H1 (cell line): Measurements from ENCODE around the gene CCNI. TPM values are rescaled to one million over a fixed set of nuclear protein-coding genes. Genes with fewer than 3 reads are reported as not detected.

Experiments
- CTCF ChIA-PET: fragments of 300-600 bp; sonication (Branson Sonifier 250); formaldehyde crosslinking; loops from one replicate; lab custom pipeline; 2021; ENCODE audit not compliant: partially characterized antibody; lab: Charles Lee
- POLR2A ChIA-PET: fragments of 300-600 bp; sonication (Branson Sonifier 250); formaldehyde crosslinking; loops from one replicate; lab custom pipeline; 2021; ENCODE audit warnings: inconsistent platforms; ENCODE audit not compliant: partially characterized antibody; lab: Charles Lee
- DNase-seq, 2 experiments: peaks; one replicate each; pipeline versions ENCODE4 v3.0.0 to v3.0.0-alpha.2; 2010 to 2022; ENCODE audit warnings: low spot score in 2 of 2, low read depth in 1 of 2, mixed read lengths in 1 of 2
- FAIRE-seq: peaks from 2 replicates; lab custom pipeline; 2011; peaks lifted over from hg19 to GRCh38; lab: Jason Lieb, UNC
- H2AFZ ChIP-seq: 2 replicates; pipeline ENCODE4 v1.8.1; 2012; ENCODE audit warnings: low read length, inconsistent platforms
- H2AK5ac ChIP-seq: 2 replicates; pipeline ENCODE4 v1.6.1; 2013; ENCODE audit warnings: low read depth, low read length
- H2BK120ac ChIP-seq: replicated peaks from 2 replicates; pipeline ENCODE3; 2013; ENCODE audit warnings: low read depth, low read length, inconsistent platforms
- H2BK12ac ChIP-seq: 2 replicates; pipeline ENCODE4 v1.6.1; 2013; ENCODE audit warnings: low read depth, low read length
- H2BK15ac ChIP-seq: 2 replicates; pipeline ENCODE4 v1.6.1; 2013; ENCODE audit warnings: low read length
- H2BK20ac ChIP-seq: 2 replicates; pipeline ENCODE4 v1.6.1; 2013; ENCODE audit warnings: low read length
- H2BK5ac ChIP-seq: 2 replicates; pipeline ENCODE4 v1.6.1; 2013; ENCODE audit warnings: low read depth, low read length
- H3K14ac ChIP-seq: 2 replicates; pipeline ENCODE4 v1.6.1; 2013; ENCODE audit warnings: inconsistent platforms; ENCODE audit not compliant: insufficient read length
- H3K18ac ChIP-seq: 2 replicates; pipeline ENCODE4 v1.6.1; 2013; ENCODE audit warnings: low read length; ENCODE audit errors: extremely low read depth
- H3K23ac ChIP-seq: 2 replicates; pipeline ENCODE4 v1.6.1; 2013; ENCODE audit warnings: inconsistent platforms; ENCODE audit not compliant: insufficient read length
- H3K23me2 ChIP-seq: 2 replicates; pipeline ENCODE4 v1.6.1; 2013; ENCODE audit warnings: low read depth, low read length
- H3K27ac ChIP-seq: 2 replicates; pipeline ENCODE4 v1.6.1; 2011; ENCODE audit warnings: low read depth, low read length, inconsistent platforms
- H3K27me3 ChIP-seq, 4 experiments: replicated peaks in 1 of 4; 1 replicate in 1 of 4; 2 replicates in 3 of 4; pipeline versions ENCODE4 v1.6.1 to v1.8.1; 2011 to 2013; ENCODE audit warnings: low read length in 3 of 4, mild to moderate bottlenecking in 3 of 4, inconsistent platforms in 2 of 4, mixed read lengths in 2 of 4, moderate library complexity in 1 of 4; ENCODE audit not compliant: control insufficient read depth in 3 of 4, insufficient read depth in 3 of 4; ENCODE audit errors: extremely low read depth in 1 of 4
- H3K36me3 ChIP-seq, 4 experiments: 2 replicates each; pipeline versions ENCODE4 v1.6.1 to v1.8.1; 2011 to 2013; ENCODE audit warnings: mild to moderate bottlenecking in 4 of 4, low read length in 3 of 4, moderate library complexity in 2 of 4, control low read depth in 1 of 4, inconsistent platforms in 1 of 4; ENCODE audit not compliant: insufficient read depth in 4 of 4, control insufficient read depth in 2 of 4
- H3K4ac ChIP-seq: replicated peaks from 2 replicates; pipeline ENCODE3; 2013; ENCODE audit warnings: low read length, low read depth, mixed read lengths, inconsistent platforms; ENCODE audit not compliant: insufficient read length
- H3K4me1 ChIP-seq, 4 experiments: replicated peaks in 1 of 4; 1 replicate in 1 of 4; 2 replicates in 3 of 4; pipeline versions ENCODE4 v1.6.1 to v1.8.1; 2011 to 2013; ENCODE audit warnings: low read length in 3 of 4, inconsistent platforms in 2 of 4, mixed read lengths in 1 of 4; ENCODE audit not compliant: insufficient read depth in 4 of 4, control insufficient read depth in 3 of 4
- H3K4me2 ChIP-seq, 2 experiments: 2 replicates each; pipeline versions ENCODE4 v1.6.1 to v1.8.1; 2011 to 2013; ENCODE audit warnings: low read depth in 2 of 2, low read length in 2 of 2, control low read depth in 1 of 2, inconsistent platforms in 1 of 2, mild to moderate bottlenecking in 1 of 2; ENCODE audit not compliant: insufficient read depth in 1 of 2
- H3K4me3 ChIP-seq, 4 experiments: fragments of 200-600, 300-600 bp in 1 of 4; sonication (generic), shearing (Covaris generic), sonication (Bioruptor Twin) in 1 of 4; 2 replicates each; pipeline versions ENCODE4 v1.5.1 to v1.8.1; 2011 to 2016; ENCODE audit warnings: low read length in 4 of 4, low read depth in 3 of 4, control low read depth in 2 of 4, inconsistent platforms in 2 of 4, mild to moderate bottlenecking in 2 of 4, mixed read lengths in 1 of 4, moderate library complexity in 1 of 4; ENCODE audit not compliant: insufficient read depth in 2 of 4; ENCODE audit errors: extremely low read depth in 1 of 4
- H3K56ac ChIP-seq: replicated peaks from 2 replicates; pipeline ENCODE3; 2013; ENCODE audit warnings: low read depth, mild to moderate bottlenecking, mixed read lengths, low read length, inconsistent platforms; ENCODE audit not compliant: insufficient read length
- H3K79me1 ChIP-seq: 2 replicates; pipeline ENCODE4 v1.6.1; 2013; ENCODE audit warnings: low read depth, low read length, control low read depth
- H3K79me2 ChIP-seq, 2 experiments: 2 replicates each; pipeline versions ENCODE4 v1.6.1 to v1.8.1; 2012 to 2013; ENCODE audit warnings: low read length in 2 of 2, mild to moderate bottlenecking in 2 of 2, inconsistent platforms in 1 of 2; ENCODE audit not compliant: insufficient read depth in 2 of 2, control insufficient read depth in 1 of 2
- H3K9ac ChIP-seq, 4 experiments: replicated peaks in 1 of 4; 1 replicate in 1 of 4; 2 replicates in 3 of 4; pipeline versions ENCODE4 v1.6.1 to v1.8.1; 2011 to 2013; ENCODE audit warnings: low read depth in 3 of 4, low read length in 3 of 4, control low read depth in 2 of 4, mild to moderate bottlenecking in 2 of 4, moderate library complexity in 2 of 4, inconsistent platforms in 1 of 4; ENCODE audit errors: extremely low read depth in 1 of 4
- H3K9me3 ChIP-seq, 2 experiments: 2 replicates each; pipeline versions ENCODE4 v1.6.1 to v1.8.1; 2012 to 2013; ENCODE audit warnings: mild to moderate bottlenecking in 2 of 2, moderate library complexity in 2 of 2, control low read depth in 1 of 2, inconsistent platforms in 1 of 2, low read depth in 1 of 2, low read length in 1 of 2, mixed read lengths in 1 of 2; ENCODE audit not compliant: insufficient read depth in 2 of 2
- H4K20me1 ChIP-seq, 2 experiments: replicated peaks in 1 of 2; 2 replicates each; pipeline versions ENCODE3 to v1.8.1; 2011 to 2013; ENCODE audit warnings: inconsistent platforms in 2 of 2, low read length in 2 of 2, mild to moderate bottlenecking in 1 of 2; ENCODE audit not compliant: insufficient read depth in 2 of 2, control insufficient read depth in 1 of 2
- H4K5ac ChIP-seq: 2 replicates; pipeline ENCODE4 v1.6.1; 2013; ENCODE audit warnings: low read length, low read depth, mixed read lengths, inconsistent platforms; ENCODE audit not compliant: insufficient read length
- H4K8ac ChIP-seq: 2 replicates; pipeline ENCODE4 v1.8.0; 2013; ENCODE audit warnings: mild to moderate bottlenecking, moderate library complexity, low read length, inconsistent platforms; ENCODE audit not compliant: insufficient read depth; ENCODE audit errors: extremely low read depth
- H4K91ac ChIP-seq: replicated peaks from 2 replicates; pipeline ENCODE3; 2013; ENCODE audit warnings: low read length, mixed read lengths, inconsistent platforms; ENCODE audit not compliant: insufficient read length
- CTCF ChIP-seq, 3 experiments: IDR thresholded peaks; 1 replicate in 2 of 3; 2 replicates in 1 of 3; pipeline versions ENCODE4 v1.5.1 to v1.6.1; 2011; ENCODE audit warnings: low read length in 3 of 3, mild to moderate bottlenecking in 3 of 3, inconsistent platforms in 2 of 3, low read depth in 1 of 3, moderate library complexity in 1 of 3; ENCODE audit not compliant: insufficient read depth in 1 of 3; ENCODE audit errors: control extremely low read depth in 1 of 3
- HDAC6 ChIP-seq: IDR thresholded peaks from one replicate; pipeline ENCODE4 v1.7.1; 2012; ENCODE audit warnings: low read depth, mild to moderate bottlenecking, inconsistent platforms, low read length, moderate library complexity
- KDM4A ChIP-seq: IDR thresholded peaks from one replicate; pipeline ENCODE4 v1.7.1; 2012; ENCODE audit warnings: low read depth, mild to moderate bottlenecking, moderate library complexity, low read length, inconsistent platforms; ENCODE audit not compliant: severe bottlenecking
- POLR2A ChIP-seq, 2 experiments: IDR thresholded peaks; 1 replicate in 1 of 2; 2 replicates in 1 of 2; pipeline ENCODE4 v1.6.1; 2011; ENCODE audit warnings: low read depth in 2 of 2, low read length in 2 of 2, mild to moderate bottlenecking in 2 of 2; ENCODE audit errors: control extremely low read depth in 1 of 2
- RBBP5 ChIP-seq: IDR thresholded peaks from 2 replicates; pipeline ENCODE4 v1.7.1; 2012; ENCODE audit warnings: low read depth, mild to moderate bottlenecking, inconsistent platforms, low read length, moderate library complexity, borderline replicate concordance
- RNF2 ChIP-seq: fragments of 200-900, 300-1000 bp; sonication (generic); IDR thresholded peaks from 2 replicates; pipeline ENCODE4 v1.7.1; 2016; ENCODE audit warnings: borderline replicate concordance, low read depth, mild to moderate bottlenecking, antibody characterized with exemption, low read length; ENCODE audit not compliant: poor library complexity, severe bottlenecking; ENCODE audit errors: missing control alignments
- SIN3A ChIP-seq, 2 experiments: IDR thresholded peaks in 1 of 2; conservative IDR thresholded peaks in 1 of 2; 2 replicates each; pipeline ENCODE4 v1.6.1; 2011 to 2012; ENCODE audit warnings: low read length in 2 of 2, improper control_type of control experiment in 1 of 2, low read depth in 1 of 2, mild to moderate bottlenecking in 1 of 2
- SIRT6 ChIP-seq: IDR thresholded peaks from one replicate; pipeline ENCODE4 v1.7.1; 2012; ENCODE audit warnings: low read length, inconsistent platforms
- USF2 ChIP-seq: IDR thresholded peaks from 2 replicates; pipeline ENCODE4 v1.6.1; 2011; ENCODE audit warnings: low read length, improper control_type of control experiment
- WGBS, 2 experiments: shearing (Covaris generic) in 1 of 2; methylation state at CpG; one replicate each; pipeline versions ENCODE4 v1.1.6 to v1.1.7; 2013 to 2015; ENCODE audit warnings: low lambda C conversion rate in 2 of 2, mixed read lengths in 2 of 2, inconsistent platforms in 1 of 2, low coverage in 1 of 2, missing lambda C conversion rate in 1 of 2; ENCODE audit not compliant: insufficient replicate concordance in 2 of 2, insufficient coverage in 1 of 2, insufficient read length in 1 of 2; ENCODE audit errors: extremely low coverage in 1 of 2, missing lambda C conversion rate in 1 of 2; 5-methylcytosine and 5-hydroxymethylcytosine counted together
- polyA plus RNA-seq, 7 experiments: library from polyadenylated mRNA; depleted of rRNA in 3 of 7; stranded (reverse) in 5 of 7; unstranded in 2 of 7; fragments of >200 nt in 5 of 7; fragments of 200-250 nt in 2 of 7; gene quantifications; 1 replicate in 5 of 7; 2 replicates in 1 of 7; 4 replicates in 1 of 7; pipeline versions ENCODE4 v1.2.1 to v1.2.3, GENCODE V29; 2011 to 2013; ENCODE audit warnings: missing spikeins in 2 of 7, mixed read lengths in 2 of 7
- total RNA-seq: library from RNA; stranded (reverse); fragmentation: NEBNext Ultra II Directional; extraction: Animal tissue kit (Norgen Biotek cat#: 25700); gene quantifications from 2 replicates; pipeline ENCODE4 v1.2.1, GENCODE V29; 2021

Gene CCNI
- total and polyA plus RNA-seq, 2 of the 8 experiments (the other 6 are each of a cell fraction or from before 2014, with no cell fraction given) = 97.8 to 234 TPM

- Histone ChIP-seq H3K79me1 (no peaks in the 10 kb centered on the region), H3K4me3 (no peak overlapping the region), H3K9ac (no peak overlapping the region), H4K8ac (no peak overlapping the region), H3K56ac (no peak overlapping the region), H3K18ac (no peak overlapping the region), H2BK120ac (no peak overlapping the region), H3K23ac (no peak overlapping the region), H3K23me2 (no peaks in the 10 kb centered on the region), H2BK12ac (no peak overlapping the region), H4K5ac (no peak overlapping the region), H2BK5ac (no peak overlapping the region), H3K9me3 (no peaks in the 10 kb centered on the region), H3K27ac (no peak overlapping the region), H3K4me1 (no peaks in the 10 kb centered on the region), H3K27me3 (no peaks in the 10 kb centered on the region), H2BK15ac (no peak overlapping the region), H4K20me1 (no peaks in the 10 kb centered on the region), H2BK20ac (no peak overlapping the region), H3K4me2 (no peak overlapping the region), H3K4ac (no peak overlapping the region), H3K79me2 (no peaks in the 10 kb centered on the region), H4K91ac (no peak overlapping the region), H2AFZ (no peak overlapping the region), H3K14ac (no peak overlapping the region), H3K36me3 (no peaks in the 10 kb centered on the region), H2AK5ac (no peak overlapping the region)
- FAIRE-seq = no peak
- DNase-seq = no peak
- no peak for TF ChIP-seq CTCF (IDR thresholded peaks at IDR 0.05; ENCODE audit: control extremely low read depth in 1 of 3, insufficient read depth in 1 of 3, low read depth in 1 of 3, low read length in 3 of 3)
- TF ChIP-seq KDM4A = no peak
- TF ChIP-seq RNF2 = no peak
- TF ChIP-seq SIRT6 = no peak
- TF ChIP-seq SIN3A (conservative IDR thresholded peaks at IDR 0.05 in 1 of 2, IDR thresholded peaks at IDR 0.05 in 1 of 2; ENCODE audit: low read depth in 1 of 2, low read length in 2 of 2) = no peak
- TF ChIP-seq POLR2A (IDR thresholded peaks at IDR 0.05; ENCODE audit: control extremely low read depth in 1 of 2, low read depth in 2 of 2, low read length in 2 of 2) = no peak
- TF ChIP-seq HDAC6 = no peak
- no peak for TF ChIP-seq USF2
- TF ChIP-seq RBBP5 = no peak
- WGBS, 2 experiments = 85% methylated on average over 10 of the region's 10 CpGs; no CpG with 5 or more reads in 1 of the 2 experiments
- POLR2A ChIA-PET = no interaction called here
- CTCF ChIA-PET = interaction anchor here (1.1 to 8.2 kb wide), 10 partner anchors 11 to 119 kb away, joined by 3 to 73 read pairs (median 5); no protein-coding TSS in a partner anchor
These were observed 8.3 kb upstream of the CCNI start for GRCh38 chr4:77084019-77084639.
